Limb (tissue), 2 donors: ENCODE data around the gene AK4.
A peak's percentile ranks its signal among the peaks of the same experiment; 100 is the strongest.

ENCODE experiments used
- DNase-seq, 2 donors: peaks; one replicate each; pipeline ENCODE4 v3.0.0-alpha.2; 2016; ENCODE audit errors: extremely low spot score in 2 of 2

AK4 gene

DNA sequence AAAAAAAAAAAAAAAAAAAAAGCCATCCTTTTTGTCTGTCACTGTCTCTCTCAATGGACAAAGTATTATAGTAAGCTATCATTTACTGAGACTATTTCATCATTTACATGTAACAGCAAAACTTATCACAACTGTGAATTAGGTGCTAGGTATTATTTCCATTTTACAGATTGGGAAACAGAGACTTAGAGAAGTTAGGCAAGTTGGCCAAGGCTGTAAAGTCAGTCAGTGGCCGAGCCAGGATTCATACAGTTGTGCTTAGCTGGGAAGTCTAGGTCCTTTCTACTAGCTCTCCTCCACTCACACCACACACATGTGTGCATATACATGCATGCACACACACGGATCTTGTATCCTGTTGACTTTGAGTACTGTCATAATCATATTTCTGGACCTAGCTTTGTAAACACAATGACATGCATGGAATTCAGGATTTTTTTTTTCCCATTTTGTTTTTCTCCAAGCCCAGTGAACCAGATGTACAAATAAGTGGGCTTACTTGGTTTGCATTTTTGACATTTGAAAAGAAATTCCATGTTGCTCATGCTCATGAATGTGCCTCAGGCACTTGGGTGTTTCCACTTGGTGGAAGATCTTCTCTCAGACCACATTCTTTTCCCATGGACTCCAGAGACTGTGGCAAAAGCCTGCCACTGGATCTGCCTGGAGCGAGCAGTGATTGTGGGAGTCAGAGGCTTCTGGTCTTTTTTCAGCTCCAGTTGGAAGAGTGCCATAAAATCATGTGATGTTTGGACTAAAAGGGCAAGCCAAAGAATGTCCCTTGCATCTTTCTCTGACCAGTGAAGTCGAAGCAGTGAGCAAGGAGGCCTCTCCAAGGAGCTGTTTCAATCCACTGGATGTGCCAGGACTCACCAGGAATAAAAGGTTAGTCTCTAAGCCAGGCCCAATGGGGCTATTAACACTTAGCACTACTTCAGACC lies 99.7 kb downstream of the AK4 start:
- no peak for DNase-seq

DNA sequence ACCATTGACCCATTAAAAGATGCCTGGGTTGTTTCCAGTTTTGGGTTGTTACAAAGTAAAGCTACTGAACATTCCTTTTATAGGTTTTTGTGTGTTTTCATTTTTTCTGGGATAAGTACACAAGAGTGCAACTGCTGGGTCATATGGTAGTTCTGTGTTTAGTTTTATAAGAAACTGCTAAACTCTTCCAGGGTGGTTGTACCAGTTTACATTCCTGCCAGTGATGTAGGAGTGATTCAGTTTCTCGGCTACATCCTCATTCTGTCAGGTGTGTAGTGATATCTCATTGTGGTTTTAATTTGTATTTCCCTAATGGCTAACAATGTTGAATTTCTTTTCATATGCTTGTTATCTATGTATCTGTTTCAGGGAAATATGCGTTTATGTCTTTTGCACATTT lies 102.8 kb downstream of the AK4 start:
- DNase-seq = no peak

DNA sequence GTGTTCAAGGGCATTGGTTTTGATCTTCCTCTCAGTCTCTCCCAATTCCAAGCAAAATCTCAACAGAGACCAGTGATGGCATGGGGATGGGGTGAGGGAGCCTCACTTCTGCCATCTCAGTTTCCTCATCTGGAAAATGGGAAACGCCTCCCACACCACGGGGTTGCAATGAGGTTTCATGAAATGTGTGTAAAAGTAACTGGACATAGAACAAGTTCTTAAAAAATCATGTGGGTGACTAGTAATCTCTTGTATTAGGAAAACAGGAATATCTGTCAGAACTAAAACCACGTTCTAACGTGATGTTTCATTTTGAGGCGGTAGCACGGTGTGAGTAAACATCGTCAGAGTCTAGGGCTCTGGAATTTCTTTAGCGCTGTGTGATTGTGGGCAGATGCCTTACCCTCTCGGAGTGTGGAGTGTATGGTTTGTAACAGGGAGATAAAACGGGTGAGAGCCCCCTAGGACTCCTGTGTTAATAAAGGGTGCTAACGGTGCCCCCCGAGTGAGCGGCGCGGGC lies 105.9 kb downstream of the AK4 start:
- DNase-seq = no peak

DNA sequence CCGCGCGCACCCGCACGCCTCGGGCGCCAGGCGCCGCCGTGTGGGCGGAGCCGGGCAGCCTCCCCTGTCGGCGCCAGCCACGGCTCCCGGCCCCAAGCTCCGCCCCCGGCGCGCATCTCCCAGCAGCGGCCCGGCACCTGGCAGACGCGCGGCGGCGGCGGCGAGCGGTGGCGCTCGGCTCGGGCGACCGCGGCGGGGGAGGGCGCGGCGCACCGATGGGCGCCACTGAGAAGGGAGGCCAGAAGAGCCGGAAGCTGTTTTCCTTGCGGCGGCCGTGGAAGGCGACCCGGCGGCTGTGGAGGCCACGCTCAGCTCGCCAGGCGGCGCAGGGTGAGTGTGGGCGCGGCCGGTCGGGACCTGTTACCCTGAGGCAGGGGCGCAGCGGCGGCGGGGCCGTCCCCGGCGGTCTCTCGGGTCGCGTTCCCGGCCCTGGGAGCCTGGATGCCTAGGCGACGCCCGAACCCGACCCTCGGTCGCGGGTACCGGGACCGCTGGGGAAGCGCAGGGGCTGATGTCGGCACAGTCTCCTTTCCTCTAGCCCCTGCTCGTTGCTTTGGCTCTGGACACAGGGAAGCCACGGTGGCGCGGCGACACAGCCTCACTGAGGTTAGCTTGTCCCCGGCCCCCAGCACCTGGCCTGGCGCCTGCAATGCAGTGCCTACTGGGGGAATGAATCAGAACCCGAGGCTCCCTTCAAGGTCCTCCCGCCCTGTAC lies 106.5 kb downstream of the AK4 start:
- DNase-seq = peak; percentile 30 to 84

DNA sequence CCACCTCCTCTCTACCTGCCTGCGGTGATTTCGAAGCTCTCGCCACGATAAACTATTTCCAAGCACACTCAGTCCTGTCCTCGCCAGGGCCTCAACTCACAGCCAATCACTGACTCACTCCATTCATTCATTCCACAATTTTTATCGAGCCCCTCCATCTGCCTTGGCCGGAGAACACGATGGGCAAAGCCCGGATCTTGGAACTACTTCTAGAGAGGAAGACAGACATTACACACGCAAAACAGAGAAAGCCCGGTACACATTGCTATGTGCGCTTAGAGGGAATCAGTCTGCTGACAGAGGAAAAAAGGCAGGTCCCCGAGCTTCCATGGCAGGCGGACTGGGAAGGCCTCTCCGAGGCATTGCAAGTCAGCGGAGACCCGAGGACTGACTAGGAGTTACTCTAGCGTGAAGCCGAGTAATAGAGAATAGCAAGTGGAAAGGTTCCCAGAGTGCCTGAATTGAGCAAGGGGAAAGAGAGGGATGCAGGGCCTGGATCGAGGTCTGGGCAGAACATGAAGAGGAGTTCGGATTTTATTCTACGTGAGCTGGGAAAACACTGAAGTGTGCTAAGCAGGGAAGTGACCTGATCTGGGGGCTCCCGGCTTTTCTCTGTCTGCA lies 107.1 kb downstream of the AK4 start:
- peak in 1 of 2 donors; percentile 45 for DNase-seq

DNA sequence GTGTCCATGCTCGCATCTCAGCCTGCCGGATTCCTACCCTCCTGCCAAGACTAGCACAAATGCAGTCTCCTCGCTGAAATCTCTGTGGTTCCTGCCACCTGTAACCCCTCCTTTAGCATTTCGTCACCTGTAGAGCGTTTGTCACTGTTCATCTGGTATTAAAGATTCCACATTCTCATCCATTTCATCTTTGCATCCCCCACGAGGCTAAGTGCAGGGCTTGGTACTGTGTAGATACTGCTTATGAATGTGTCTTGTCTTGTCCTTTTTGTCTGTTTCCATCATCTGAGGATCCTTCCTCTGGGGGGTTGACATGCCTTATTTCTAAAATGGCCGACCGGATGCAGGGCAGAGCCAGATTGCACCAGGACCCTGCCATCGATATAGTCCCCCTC lies 107.7 kb downstream of the AK4 start:
- DNase-seq = no peak

DNA sequence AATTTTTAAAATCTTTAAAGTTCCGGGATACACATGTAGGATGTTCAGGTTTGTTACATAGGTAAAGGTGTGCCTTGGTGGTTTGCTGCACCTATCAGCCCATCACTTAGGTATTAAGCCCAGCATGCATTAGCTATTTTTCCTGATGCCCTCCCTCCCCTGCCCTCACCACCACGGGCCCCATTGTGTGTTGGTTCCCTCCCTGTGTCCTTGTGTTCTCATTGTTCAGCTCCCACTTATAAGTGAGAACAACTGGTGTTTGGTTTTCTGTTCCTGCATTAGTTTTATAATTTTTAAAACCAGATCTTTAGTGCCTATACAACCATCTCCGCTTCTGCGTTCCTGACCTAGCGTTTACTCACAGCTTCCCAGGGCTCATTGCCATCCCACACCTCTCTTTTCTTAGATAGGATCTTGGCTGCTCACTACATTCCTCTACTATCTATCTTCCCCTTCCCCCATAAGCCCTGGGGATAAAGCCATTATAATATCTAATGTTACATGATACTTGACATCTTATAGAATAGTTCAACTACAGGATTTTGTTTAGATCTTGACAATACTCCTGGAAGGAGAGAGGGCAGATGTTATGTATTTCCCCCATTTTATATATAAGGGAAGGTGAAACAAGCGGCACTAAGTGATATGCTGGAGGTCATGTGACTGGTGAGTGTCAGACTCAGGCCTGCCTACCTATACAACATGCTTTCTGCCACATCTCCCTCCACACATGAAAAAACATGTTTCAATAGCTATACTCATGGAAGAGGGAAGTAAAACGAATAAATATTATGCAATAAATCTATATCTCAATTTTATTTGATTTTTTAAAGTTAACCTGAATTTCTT lies 109.1 kb downstream of the AK4 start:
- DNase-seq = no peak

DNA sequence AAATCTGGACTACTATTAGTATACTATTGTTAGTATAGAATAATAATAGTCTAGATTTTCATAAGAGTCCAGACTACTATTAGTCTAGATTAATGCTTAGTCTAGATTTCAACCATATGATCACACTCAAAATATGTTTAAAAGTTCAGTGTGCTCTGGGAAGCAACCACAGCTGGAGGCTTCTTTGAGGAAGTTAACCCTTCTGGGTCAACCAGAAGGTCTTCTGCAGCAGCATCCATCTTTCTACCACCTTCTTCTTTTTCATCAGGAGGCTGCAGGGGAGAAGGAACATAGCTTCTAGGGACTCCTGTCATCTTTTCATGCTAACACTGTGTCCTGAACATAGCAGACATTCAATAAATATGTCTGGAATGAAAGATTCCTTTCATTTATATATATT lies 110.1 kb downstream of the AK4 start:
- no peak for DNase-seq

DNA sequence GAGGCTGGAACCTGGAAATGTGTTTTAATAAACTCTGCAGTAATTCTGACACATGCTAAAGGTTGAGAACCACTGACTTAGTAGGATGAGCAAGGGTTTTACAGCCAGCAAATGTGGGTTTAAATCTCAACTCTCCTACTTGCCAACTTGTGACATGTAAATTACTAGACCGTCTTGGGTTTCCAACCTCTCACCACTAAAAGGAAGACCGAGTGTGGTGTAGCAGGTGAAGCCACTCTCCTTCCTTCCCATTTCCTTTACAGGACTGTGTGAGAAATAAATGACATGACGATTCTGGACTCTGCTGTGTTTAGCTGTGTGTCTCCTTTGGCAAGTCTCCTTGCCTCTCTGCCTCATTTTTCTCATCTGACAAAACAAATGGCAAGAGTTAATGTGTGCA lies 111.8 kb downstream of the AK4 start:
- no peak for DNase-seq

DNA sequence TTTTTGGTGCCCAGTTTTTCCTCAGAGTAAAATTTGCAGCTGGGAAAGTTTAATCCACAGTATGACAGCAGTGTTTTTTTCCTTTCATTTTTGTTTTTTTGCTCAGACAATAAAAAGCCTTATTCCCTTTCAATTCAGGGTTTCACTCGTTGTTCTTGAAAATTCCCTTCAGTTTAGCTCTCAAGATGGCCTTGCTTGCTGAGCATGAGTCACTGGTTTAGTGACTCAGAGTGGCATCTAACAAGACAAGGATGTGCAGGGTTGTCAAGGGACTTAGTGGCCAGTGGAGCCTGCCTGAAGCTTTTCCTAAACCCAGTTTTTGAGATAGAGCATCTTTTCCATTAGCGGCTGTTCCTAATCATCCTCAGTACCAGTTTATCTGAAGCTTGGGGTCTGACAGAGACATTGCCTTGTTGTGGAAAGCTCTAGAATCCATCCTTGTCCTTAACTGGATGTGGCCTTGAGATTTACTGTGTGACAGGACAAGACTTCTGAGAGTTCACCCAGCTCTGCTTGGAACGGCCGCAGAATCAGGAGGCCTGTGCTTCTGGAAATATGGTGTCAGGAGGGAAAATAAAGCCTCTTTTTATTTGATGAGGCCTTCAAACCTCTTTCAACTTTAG lies 113.0 kb downstream of the AK4 start:
- no peak for DNase-seq

DNA sequence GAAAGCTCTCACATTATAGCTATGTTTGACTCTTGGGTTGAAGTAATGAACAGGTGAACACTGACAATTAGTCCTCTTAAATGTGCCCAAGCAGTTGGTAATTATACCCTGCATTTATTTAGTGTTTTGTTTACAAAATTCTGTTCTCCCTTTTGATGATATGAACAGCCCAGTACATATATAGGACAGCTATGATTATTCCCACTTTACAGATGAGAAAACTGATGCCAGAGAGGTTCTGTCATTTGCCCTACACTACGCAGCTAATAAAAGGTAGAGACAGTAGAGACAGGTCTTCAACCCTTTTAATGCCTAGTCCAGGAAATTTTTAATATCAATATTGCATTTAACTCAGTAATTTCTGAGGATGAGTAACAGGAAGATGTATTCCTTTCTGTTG lies 115.3 kb downstream of the AK4 start:
- no peak for DNase-seq

DNA sequence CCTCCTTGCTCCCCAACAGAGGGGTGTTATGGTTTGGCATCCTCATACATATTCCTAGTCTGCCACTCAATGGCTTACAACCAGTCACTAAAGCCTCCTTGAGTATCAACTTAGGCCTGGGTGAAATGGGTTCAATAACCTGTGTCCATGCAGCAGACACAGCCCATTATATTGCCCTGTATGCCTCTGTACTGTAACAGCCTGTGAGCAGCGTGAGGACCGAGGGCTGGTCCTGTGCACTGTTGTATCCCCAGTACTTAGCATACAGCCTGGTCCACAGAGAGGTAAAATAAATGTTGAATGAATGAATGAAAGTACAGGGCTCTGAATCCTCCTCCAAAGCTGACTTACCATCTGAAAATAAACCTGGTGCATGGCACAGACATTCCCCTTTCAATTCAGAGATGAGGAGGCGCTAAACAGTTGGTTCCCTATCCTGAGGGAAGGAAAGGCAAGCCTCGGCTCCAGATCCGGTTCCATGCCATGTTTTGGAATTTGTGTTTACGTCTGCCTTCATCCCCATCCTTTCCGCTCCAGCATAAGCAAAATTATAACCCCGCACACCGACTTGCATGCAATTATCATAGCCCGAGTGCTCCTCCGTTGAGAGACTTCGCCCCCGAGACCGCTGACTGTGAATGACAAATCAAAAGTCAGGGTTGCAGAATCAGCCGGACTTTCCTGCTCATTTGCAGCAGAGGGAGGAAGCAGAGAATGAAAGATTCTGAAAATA lies 116.4 kb downstream of the AK4 start:
- peak in 1 of 2 donors; percentile 65 for DNase-seq

DNA sequence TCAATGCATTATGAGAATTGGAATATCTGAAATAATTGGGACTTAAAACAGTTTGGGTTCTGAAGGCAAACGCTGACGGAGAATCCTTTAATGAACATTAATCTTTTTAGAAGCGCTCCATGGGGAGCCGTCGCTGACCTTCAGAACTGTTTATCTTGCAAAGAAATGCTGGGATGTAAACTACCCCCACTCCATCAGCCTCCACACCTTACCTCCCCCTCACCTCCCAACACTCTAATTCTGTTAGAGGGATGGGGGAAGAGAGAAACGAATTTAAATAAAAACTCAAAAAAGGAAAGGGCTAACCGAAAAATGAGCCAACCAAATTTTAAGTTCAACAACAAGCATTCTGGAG lies 117.3 kb downstream of the AK4 start:
- DNase-seq = no peak

DNA sequence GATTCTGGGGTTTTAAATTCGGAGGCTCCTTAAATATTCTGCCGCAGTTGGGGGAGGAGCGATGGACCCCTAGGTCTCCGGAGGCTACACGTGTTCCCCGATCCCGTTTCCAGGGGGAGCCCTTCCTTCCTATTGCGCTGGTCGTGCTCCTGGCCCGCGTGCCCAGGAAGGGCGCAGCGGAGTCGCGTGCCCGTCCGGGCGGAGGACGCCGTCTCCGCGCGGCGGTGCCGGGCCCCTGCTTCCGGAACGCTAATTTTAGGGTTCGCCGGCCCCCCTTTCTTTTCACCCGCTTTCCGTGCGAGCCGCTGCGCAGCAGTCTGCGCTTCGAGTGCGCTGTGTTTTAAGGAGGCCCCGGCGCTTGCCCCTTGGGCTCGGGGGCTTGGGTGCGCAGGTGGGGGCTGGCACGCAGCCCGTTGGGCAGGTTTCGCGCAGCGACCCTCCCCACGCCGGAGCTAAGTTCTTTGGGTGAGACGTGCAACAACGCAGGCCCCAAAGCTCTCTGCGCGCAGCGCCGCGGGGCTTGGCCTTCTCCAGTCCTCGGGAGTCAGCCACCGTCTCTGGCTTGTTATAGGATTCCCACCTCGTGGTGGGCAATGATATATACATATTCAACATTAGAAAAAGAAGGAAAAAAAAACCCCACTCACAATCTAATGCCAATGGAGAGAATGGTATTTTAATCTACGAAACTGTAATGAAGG lies 117.8 kb downstream of the AK4 start:
- peak in 1 of 2 donors; percentile 68 for DNase-seq

DNA sequence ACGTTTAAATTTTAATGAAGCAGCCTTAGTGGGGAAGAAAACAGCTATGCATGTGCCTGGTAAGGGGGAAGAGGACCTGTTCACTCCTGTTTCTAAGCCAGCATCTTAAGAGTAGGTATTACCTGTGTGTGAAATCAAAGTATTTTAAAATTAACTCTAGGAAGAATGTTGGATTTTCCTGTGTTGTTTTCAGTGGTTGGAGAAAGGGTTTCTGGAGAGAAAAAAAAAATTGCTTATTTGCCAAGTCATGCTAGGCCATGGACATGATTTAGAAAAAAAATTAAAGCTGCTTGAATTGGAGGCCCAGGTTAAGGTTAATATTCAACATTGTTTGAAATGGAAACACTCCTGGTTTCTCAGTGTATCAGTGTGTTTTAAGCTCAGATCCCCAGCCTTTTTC lies 118.5 kb downstream of the AK4 start:
- no peak for DNase-seq

DNA sequence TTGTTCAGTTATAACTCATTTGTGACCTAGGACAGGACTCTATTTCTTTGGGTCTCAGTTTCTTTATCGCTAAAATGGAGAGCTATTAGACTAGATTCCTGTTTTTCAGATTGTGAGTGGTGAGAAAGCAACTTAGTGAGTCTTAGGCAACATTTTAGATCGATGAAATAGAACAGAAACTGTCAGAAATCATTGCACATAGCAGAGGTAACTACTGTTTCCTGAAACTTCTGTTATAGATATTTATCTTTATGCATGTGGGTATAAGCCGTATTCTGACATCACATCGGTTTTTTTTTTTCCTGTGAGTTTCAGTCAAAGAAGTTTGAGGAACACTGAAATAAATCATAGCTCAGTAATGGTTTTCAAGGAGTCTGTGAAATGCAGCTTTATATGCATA lies 119.3 kb downstream of the AK4 start:
- no peak for DNase-seq

DNA sequence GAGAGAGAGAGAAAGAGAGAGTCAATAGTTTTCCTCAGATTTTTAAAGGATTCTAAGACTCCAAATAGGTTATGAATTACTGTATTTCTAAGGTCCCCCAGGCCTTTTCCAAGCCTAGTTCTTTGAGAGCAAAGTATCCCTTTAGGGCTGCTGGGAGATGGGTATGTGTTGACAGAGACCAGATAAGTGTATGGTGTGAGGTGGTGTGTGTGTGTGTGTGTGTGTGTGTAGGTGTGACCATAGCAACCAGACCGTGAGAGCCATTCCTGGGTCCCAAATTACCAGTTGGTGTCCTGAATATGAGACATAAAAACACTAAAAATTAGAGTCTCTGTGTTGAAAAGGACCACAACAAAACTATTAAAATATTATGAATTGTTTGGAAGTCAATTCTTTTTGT lies 119.7 kb downstream of the AK4 start:
- no peak for DNase-seq

DNA sequence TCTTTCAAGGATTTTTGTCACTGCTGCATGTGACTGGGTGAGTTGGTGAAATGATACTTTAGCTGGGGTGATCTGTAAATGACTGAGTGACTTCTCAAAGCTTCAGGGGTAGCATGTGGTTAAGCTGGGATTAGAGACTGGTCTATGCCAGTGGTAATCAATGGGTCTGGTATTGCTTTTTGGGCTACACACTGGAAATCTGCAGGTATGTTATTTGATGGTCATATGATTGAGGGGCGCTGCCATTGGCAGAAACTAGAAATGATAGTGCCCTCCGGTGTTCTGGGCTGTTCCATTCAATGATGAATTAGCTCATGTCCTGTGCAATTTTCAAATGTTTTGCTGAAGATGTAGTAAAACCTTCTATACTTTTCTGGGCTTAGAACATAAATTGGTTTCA lies 121.6 kb downstream of the AK4 start:
- DNase-seq = no peak

DNA sequence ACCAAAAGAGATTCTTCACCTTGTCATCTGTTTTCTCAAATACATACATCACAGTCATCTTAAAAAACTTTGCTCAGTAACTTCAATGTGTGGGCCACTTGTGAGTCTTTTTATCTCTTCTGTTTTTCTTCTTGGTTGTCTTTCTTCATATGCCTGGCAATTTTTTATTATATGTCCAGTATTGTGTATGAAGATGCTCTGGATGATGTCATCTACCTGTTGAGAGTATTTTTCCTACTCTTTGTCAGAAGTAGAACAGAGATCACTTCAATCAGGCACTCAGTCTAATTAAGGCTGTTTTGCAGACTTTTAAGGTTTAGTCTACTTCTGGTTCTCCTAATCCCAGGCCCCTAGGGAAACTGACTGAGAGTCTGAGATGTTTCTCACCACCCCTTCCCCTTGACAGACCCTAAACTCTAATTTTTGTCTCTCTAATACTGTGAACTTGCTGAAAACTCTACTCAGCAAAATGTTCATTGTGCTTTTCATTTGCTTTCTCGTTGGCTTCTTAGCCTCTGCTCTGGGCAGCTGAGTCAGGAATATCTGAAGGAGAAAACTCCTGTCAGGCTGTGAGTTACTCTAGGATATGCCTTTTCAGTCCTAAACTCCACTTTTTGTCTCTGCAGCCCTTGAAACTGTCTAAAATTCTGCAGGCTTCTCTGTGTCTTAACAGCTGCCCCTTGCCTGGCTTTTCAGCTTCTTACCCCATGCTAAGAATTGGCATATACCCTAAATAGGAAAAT lies 128.4 kb downstream of the AK4 start:
- DNase-seq = no peak
